Spleen (tissue), 11 donors: ENCODE data around the gene LCOR. TPM values are rescaled to one million over a fixed set of nuclear protein-coding genes. Genes with fewer than 3 reads are reported as not detected.

Source experiments
- DNase-seq: peaks from one replicate; pipeline ENCODE4 v3.0.0-alpha.2; 2020
- H3K27ac ChIP-seq, 8 donors: fragments of 200-600 bp; sonication (generic) in 7 of 8; 1 replicate in 4 of 8; 2 replicates in 4 of 8; pipeline versions ENCODE4 v1.5.0 to v1.8.0; 2016 to 2021; ENCODE audit warnings: inconsistent platforms in 4 of 8, mild to moderate bottlenecking in 4 of 8, moderate library complexity in 1 of 8
- H3K27me3 ChIP-seq, 7 donors: fragments of 200-600 bp; sonication (generic) in 6 of 7; replicated peaks in 1 of 7; 1 replicate in 4 of 7; 2 replicates in 3 of 7; pipeline versions ENCODE4 v1.5.0 to v1.8.0; 2016 to 2021; ENCODE audit warnings: inconsistent platforms in 3 of 7, mild to moderate bottlenecking in 1 of 7
- H3K36me3 ChIP-seq, 6 donors: fragments of 200-600 bp; sonication (generic) in 5 of 6; 1 replicate in 4 of 6; 2 replicates in 2 of 6; pipeline versions ENCODE4 v1.5.0 to v1.8.0; 2016 to 2021; ENCODE audit warnings: inconsistent platforms in 2 of 6
- H3K4me1 ChIP-seq, 6 donors: fragments of 200-600 bp; sonication (generic) in 5 of 6; 1 replicate in 3 of 6; 2 replicates in 3 of 6; pipeline versions ENCODE4 v1.5.0 to v1.8.0; 2016 to 2021; ENCODE audit warnings: inconsistent platforms in 3 of 6
- H3K4me3 ChIP-seq, 8 donors: fragments of 200-600 bp; sonication (generic) in 7 of 8; 1 replicate in 4 of 8; 2 replicates in 4 of 8; pipeline versions ENCODE4 v1.5.0 to v1.8.0; 2016 to 2021; ENCODE audit warnings: inconsistent platforms in 4 of 8, mild to moderate bottlenecking in 4 of 8, moderate library complexity in 2 of 8
- H3K9me3 ChIP-seq, 8 donors: fragments of 200-600 bp; sonication (generic) in 7 of 8; 1 replicate in 4 of 8; 2 replicates in 4 of 8; pipeline versions ENCODE4 v1.5.0 to v1.8.0; 2016 to 2021; ENCODE audit warnings: inconsistent platforms in 4 of 8
- CTCF ChIP-seq, 11 experiments: fragments of 200-600 bp in 7 of 11; fragments of 450-650 bp in 4 of 11; sonication (generic) in 4 of 11; IDR thresholded peaks in 8 of 11; conservative IDR thresholded peaks in 3 of 11; 1 replicate in 7 of 11; 2 replicates in 4 of 11; pipeline versions ENCODE4 v1.4.0 to v1.8.0; 2016 to 2021; ENCODE audit warnings: antibody characterized with exemption in 11 of 11, inconsistent platforms in 4 of 11, mild to moderate bottlenecking in 1 of 11
- POLR2A ChIP-seq, 3 donors: fragments of 450-650 bp; IDR thresholded peaks; one replicate each; pipeline ENCODE4 v1.5.1; 2017; ENCODE audit warnings: antibody characterized with exemption in 3 of 3, mild to moderate bottlenecking in 1 of 3
- POLR2AphosphoS5 ChIP-seq, 3 donors: sonication (generic); formaldehyde crosslinking; IDR thresholded peaks; one replicate each; pipeline ENCODE4 v1.5.1; 2017; ENCODE audit warnings: antibody characterized with exemption in 3 of 3
- WGBS, 5 donors: extraction: QIAGEN DNeasy Blood & Tissue Kit in 3 of 5; methylation state at CpG; one replicate each; pipeline versions ENCODE4 v1.1.5 to v1.1.7; 2013 to 2018; 5-methylcytosine and 5-hydroxymethylcytosine counted together
- intact Hi-C: fragments of 100-400 bp; cut with DNase I; formaldehyde crosslinking; loops from one replicate; pipeline ENCODE4 v1.15.0; 2023; ENCODE audit warnings: low total_unique reads
- polyA plus RNA-seq, 3 donors: library from polyadenylated mRNA; stranded (reverse); fragments of 200-250 nt; gene quantifications; one replicate each; pipeline ENCODE4 v1.2.1, GENCODE V29; 2013
- total RNA-seq, 7 donors: library from RNA; depleted of rRNA in 3 of 7; stranded (reverse); fragments of >200 nt in 3 of 7; fragmentation: NEBNext Ultra II Directional in 4 of 7; extraction: Animal tissue kit (Norgen Biotek cat#: 25700) in 4 of 7; gene quantifications; one replicate each; pipeline versions ENCODE4 v1.1.0 to v1.2.1, GENCODE V29; 2016 to 2021
- donor health status: healthy with polysubstance abuse.
- donor health status: DM: no; HTN: no; CAD: no; lungs with moderate emphysema.
- donor health status: DM: no; HTN: no; CAD: no.
- donor health status: Bipolar disorder and iron deficiency.
- donor health status: healthy.
- donor health status: DM: no; HTN: no; CAD: no.
- donor health status: DM: yes; HTN: yes; CAD: no.

The LCOR gene
- total and polyA plus RNA-seq, 10 donors, result 2.2 to 105 (median 47.0) TPM

GRCh38 chr10:96921655-96922054 is 89.6 kb downstream of the LCOR start:
- Histone ChIP-seq H3K27me3 (no peaks in the 10 kb centered on the region), H3K4me1 (peaks cover 0 to 39% (median 4%) of the 10 kb centered on the region in 6 donors), H3K4me3 (no peak overlapping the region), H3K36me3 (peaks cover 0 to 26% (median 0%) of the 10 kb centered on the region in 6 donors), H3K27ac (no peak overlapping the region), H3K9me3 (no peaks in the 10 kb centered on the region)
- no peak for TF ChIP-seq POLR2A (IDR thresholded peaks at IDR 0.05)
- no peak for TF ChIP-seq CTCF (IDR thresholded peaks at IDR 0.05 in 8 of 11, conservative IDR thresholded peaks at IDR 0.05 in 3 of 11)
- no peak for TF ChIP-seq POLR2AphosphoS5 (IDR thresholded peaks at IDR 0.05)
- WGBS, 5 donors, result 58 to 76% (median 69%) methylated on average over 4 of the region's 4 CpGs
- no peak for DNase-seq
- intact Hi-C loops, result no loop called here

DNA sequence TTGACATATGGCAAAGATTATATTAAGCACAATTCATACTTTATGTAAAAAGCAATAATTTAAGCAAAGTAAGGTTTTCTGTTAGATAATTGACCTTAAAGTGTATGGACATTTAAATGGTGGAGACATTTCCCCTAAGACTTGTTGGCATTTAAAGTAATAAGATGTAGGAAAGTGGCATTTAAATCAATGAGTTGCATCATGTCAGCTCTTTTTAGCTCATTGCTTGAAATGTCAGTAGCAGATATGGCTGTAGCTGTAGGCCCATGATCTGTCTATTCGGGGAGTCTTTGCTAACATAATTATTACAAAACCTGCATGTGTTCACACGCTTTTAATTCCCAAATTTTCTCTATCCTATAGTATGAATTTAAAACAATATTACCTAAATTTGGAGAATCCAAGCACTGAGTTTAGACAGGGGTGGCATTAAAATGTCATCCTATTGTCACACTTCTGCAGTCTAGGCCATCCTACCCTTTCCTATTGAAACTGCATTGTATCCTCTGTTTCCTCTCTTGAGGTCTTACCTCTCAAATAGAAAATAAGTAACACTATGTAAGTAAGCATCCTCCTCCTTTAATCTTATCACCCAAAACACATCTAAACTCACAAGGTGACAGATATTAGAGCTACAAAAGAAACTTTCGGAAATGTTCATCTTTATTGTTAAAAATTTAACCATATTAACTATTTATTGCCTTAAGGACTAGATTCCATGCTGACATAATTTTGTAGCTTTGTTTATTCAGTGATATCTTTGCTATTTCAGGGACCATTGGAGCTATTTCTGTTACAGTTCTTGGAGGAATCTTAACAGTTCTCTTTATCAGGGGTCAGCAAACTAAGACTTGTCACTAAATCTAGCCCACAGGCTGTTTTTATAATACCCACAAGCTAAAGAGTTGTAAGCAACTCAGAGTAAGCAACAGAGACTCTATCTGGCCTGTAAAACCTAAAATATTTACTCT is 91.2 kb downstream of the LCOR start:
- 84 to 94% (median 89%) methylated on average over 3 of the region's 3 CpGs for WGBS, 5 donors
- peaks cover 0 to 28% (median 0%) of the 10 kb centered on the region in 6 donors for H3K36me3 ChIP-seq
- H3K27me3 ChIP-seq, result no peaks in the 10 kb centered on the region
- H3K27ac ChIP-seq, result no peak overlapping the region
- H3K9me3 ChIP-seq, result no peaks in the 10 kb centered on the region
- H3K4me1 ChIP-seq, result peaks cover 0 to 31% (median 4%) of the 10 kb centered on the region in 6 donors
- DNase-seq, result no peak
- intact Hi-C loops, result no loop called here
- no peak for TF ChIP-seq POLR2AphosphoS5 (IDR thresholded peaks at IDR 0.05)
- TF ChIP-seq CTCF (IDR thresholded peaks at IDR 0.05 in 8 of 11, conservative IDR thresholded peaks at IDR 0.05 in 3 of 11), result no peak
- no peak for TF ChIP-seq POLR2A (IDR thresholded peaks at IDR 0.05)
- no peak overlapping the region for H3K4me3 ChIP-seq

GRCh38 chr10:96924861-96925260 is 92.8 kb downstream of the LCOR start:
- Histone ChIP-seq H3K36me3 (peaks cover 0 to 41% (median 0%) of the 10 kb centered on the region in 6 donors), H3K4me1 (peaks cover 0 to 15% (median under 1%) of the 10 kb centered on the region in 6 donors), H3K27me3 (no peaks in the 10 kb centered on the region), H3K27ac (no peak overlapping the region), H3K9me3 (no peaks in the 10 kb centered on the region), H3K4me3 (no peak overlapping the region)
- intact Hi-C loops, result no loop called here
- no peak for DNase-seq
- WGBS, 5 donors, result 96 to 99% (median 98%) methylated on average over 6 of the region's 6 CpGs
- TF ChIP-seq CTCF (IDR thresholded peaks at IDR 0.05 in 8 of 11, conservative IDR thresholded peaks at IDR 0.05 in 3 of 11) (no peak), POLR2AphosphoS5 (IDR thresholded peaks at IDR 0.05) (no peak), POLR2A (IDR thresholded peaks at IDR 0.05) (no peak)

GRCh38 chr10:96930469-96930868 is 98.4 kb downstream of the LCOR start:
- H3K27ac ChIP-seq, result no peak overlapping the region
- no peak overlapping the region for H3K4me3 ChIP-seq
- no peak for DNase-seq
- peaks cover 0 to 32% (median 0%) of the 10 kb centered on the region in 6 donors for H3K36me3 ChIP-seq
- peaks cover 0 to 13% (median 0%) of the 10 kb centered on the region in 6 donors for H3K4me1 ChIP-seq
- WGBS, 5 donors, result 79 to 85% (median 83%) methylated on average over 5 of the region's 5 CpGs
- no peak for TF ChIP-seq POLR2A (IDR thresholded peaks at IDR 0.05)
- no peak for TF ChIP-seq CTCF (IDR thresholded peaks at IDR 0.05 in 8 of 11, conservative IDR thresholded peaks at IDR 0.05 in 3 of 11)
- H3K9me3 ChIP-seq, result no peaks in the 10 kb centered on the region
- intact Hi-C loops, result no loop called here
- no peaks in the 10 kb centered on the region for H3K27me3 ChIP-seq
